DMS79 treated with DMSO at 0.1 percent for 48 hours (cell line): ENCODE measurements around the gene TXLNG.
"Not testable (repeated sequence)": the region's sequence is repeated elsewhere in the genome, so short reads cannot be mapped to it uniquely, and the experiment has no call there.

Experiments used
- DNase-seq: peaks from one replicate; lab custom pipeline; 2025; lab: John Stamatoyannopoulos, UW

The TXLNG gene

GRCh38 chrX:16839219-16839851, 53.1 kb downstream of the TXLNG start:
- no peak for DNase-seq

- no peak for DNase-seq
These were observed 53.7 kb downstream of the TXLNG start for GRCh38 chrX:16839852-16840460.

GRCh38 chrX:16842684-16843083, 56.4 kb downstream of the TXLNG start:
- no peak for DNase-seq

GRCh38 chrX:16843208-16843909, 57.1 kb downstream of the TXLNG start:
- DNase-seq: no peak

- no peak for DNase-seq
These were observed 59.4 kb downstream of the TXLNG start for GRCh38 chrX:16845686-16846085.

GRCh38 chrX:16848541-16848940, 62.3 kb downstream of the TXLNG start:
- DNase-seq: no peak

GRCh38 chrX:16851421-16851820, 65.2 kb downstream of the TXLNG start:
- no peak for DNase-seq

- DNase-seq: no peak
These were observed 65.6 kb downstream of the TXLNG start for GRCh38 chrX:16851827-16852226.

- DNase-seq: no peak
These were observed 66.4 kb downstream of the TXLNG start for GRCh38 chrX:16852617-16853179.

GRCh38 chrX:16853537-16853936, 67.3 kb downstream of the TXLNG start:
- no peak for DNase-seq

GRCh38 chrX:16855363-16856075, 69.3 kb downstream of the TXLNG start:
- no peak for DNase-seq

- DNase-seq: not testable (repeated sequence)
These were observed 69.8 kb downstream of the TXLNG start for GRCh38 chrX:16856076-16856404.

GRCh38 chrX:16856744-16857143, 70.5 kb downstream of the TXLNG start:
- DNase-seq: no peak

- no peak for DNase-seq
These were observed 76.6 kb downstream of the TXLNG start for GRCh38 chrX:16862829-16863228.

- no peak for DNase-seq
These were observed 81.7 kb downstream of the TXLNG start for GRCh38 chrX:16867947-16868346.

- no peak for DNase-seq
These were observed 82.7 kb downstream of the TXLNG start for GRCh38 chrX:16868920-16869319.

GRCh38 chrX:16869393-16870094, 83.3 kb downstream of the TXLNG start:
- DNase-seq: peak; percentile 5

- DNase-seq: peak; percentile 44
These were observed 84.0 kb downstream of the TXLNG start, which contains the start of gene RBBP7 for GRCh38 chrX:16870095-16870861. TSS of gene RBBP7 (minus strand) at chrX:16870362. CDS start at chrX:16870053, 309 bp downstream.

- DNase-seq: peak; percentile 12
These were observed 84.9 kb downstream of the TXLNG start for GRCh38 chrX:16870862-16871815.

GRCh38 chrX:16873106-16873505, 86.8 kb downstream of the TXLNG start:
- DNase-seq: no peak
